SU-DHL-6 (cell line): Measurements from ENCODE around the gene ACOT12.

Experiments used
- EZH2phosphoT487 ChIP-seq: fragments of 200-600 bp; sonication (generic), shearing (Covaris generic); conservative IDR thresholded peaks from 2 replicates; pipeline ENCODE4 v1.6.1; 2018; ENCODE audit warnings: mild to moderate bottlenecking, antibody characterized with exemption, low read length, moderate library complexity, mixed read lengths
- TF ChIP-seq, protein P1 (sequence below): fragments of 200-600 bp; sonication (generic); IDR thresholded peaks from one replicate; pipeline ENCODE4 v1.5.1; 2017; ENCODE audit warnings: antibody characterized with exemption, mild to moderate bottlenecking, low read length, moderate library complexity; ENCODE audit not compliant: insufficient read depth, poor library complexity, severe bottlenecking

DNA sequence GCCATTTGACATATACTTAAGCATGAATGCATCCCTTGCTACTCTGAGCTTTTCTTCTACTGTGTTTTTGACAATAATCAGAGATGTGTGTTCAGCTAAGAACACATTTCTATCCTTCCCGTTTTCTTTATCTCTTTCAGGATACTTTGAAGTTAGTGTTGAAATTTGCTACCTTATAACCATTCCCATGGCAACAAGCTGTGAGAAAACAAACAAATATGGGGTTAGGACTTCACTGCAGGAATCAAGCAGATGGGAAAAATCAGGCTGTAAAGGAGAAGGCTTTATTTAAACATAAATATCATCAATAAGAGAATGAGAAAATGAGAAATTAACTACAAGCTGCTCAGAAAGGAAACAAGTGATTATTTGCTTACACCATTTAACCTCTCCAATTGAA, 57.4 kb downstream of the ACOT12 start:
- TF ChIP-seq, protein P1, sequence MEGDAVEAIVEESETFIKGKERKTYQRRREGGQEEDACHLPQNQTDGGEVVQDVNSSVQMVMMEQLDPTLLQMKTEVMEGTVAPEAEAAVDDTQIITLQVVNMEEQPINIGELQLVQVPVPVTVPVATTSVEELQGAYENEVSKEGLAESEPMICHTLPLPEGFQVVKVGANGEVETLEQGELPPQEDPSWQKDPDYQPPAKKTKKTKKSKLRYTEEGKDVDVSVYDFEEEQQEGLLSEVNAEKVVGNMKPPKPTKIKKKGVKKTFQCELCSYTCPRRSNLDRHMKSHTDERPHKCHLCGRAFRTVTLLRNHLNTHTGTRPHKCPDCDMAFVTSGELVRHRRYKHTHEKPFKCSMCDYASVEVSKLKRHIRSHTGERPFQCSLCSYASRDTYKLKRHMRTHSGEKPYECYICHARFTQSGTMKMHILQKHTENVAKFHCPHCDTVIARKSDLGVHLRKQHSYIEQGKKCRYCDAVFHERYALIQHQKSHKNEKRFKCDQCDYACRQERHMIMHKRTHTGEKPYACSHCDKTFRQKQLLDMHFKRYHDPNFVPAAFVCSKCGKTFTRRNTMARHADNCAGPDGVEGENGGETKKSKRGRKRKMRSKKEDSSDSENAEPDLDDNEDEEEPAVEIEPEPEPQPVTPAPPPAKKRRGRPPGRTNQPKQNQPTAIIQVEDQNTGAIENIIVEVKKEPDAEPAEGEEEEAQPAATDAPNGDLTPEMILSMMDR: no peak
- TF ChIP-seq EZH2phosphoT487: no peak
